ENCODE data around the gene NUFIP1.

Gene NUFIP1

DNA sequence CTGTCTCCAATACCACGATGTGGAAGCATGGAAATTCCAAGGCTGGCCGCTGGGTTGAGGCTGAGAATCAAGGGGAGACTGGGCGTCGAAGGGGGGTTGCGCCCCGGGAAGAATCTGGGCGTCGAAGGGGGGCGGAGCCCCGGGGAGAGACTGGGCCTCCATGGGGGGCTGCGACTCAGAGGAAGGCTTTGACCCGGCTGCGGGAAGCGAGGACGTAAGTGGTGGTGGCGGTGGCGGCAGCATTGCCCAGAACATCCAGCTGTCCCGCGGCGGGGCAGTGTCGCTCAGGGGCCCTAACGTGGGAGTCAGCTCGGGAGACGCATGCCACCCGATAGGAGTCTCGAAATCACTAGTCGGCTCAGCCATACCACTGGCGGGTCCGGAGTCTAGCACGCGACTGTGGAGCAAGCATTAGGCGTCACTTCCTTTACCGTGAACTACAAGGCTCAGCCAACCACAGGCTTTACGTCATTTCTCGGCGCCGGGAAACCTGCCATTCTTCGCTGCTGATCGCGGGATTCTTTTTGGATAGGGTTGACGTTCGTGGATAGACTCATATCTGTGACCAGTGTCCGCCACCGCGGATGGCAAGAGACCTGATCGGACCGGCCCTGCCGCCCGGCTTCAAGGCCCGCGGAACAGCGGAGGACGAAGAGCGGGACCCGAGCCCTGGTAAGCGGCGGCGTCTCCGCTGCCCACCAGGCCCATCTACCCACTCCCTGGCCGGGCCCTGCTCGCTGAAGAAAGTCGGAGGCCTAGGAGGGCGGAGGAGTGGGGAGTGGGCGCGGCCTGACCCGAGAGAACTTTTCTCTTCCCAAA is at the start of gene NUFIP1, which contains the start of gene GPALPP1:
Gene NUFIP1, minus strand, starts transcription at position 401 of the 819 bp plus-strand sequence. Its CDS starts 35 bp downstream, at position 366.
Gene GPALPP1, plus strand, starts transcription at position 468 of the 819 bp plus-strand sequence. Its CDS starts 117 bp downstream, at position 585.
- DNase-seq (ENCODE audit: low read depth), result peak; percentile 94

DNA sequence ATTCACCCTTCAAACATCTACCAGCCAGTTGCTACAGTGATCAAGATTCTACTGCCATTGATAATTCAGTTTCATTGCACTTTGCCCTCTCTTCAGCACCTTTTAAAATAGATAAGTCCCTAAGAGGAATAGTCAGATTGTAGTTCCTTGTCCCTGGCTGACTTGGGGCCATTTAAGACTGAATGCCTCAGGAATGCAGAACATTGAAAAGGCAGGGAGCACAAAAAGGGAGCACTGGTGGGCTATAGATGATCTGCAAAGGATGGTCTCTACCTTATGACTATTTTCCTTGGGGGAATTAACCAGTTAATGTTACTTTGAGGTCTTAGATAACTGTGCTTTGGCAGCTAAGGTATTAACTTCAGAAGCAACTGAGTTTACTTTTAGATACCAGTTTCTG is 46.9 kb upstream of the NUFIP1 start:
- DNase-seq (ENCODE audit: low read depth), result no peak

DNA sequence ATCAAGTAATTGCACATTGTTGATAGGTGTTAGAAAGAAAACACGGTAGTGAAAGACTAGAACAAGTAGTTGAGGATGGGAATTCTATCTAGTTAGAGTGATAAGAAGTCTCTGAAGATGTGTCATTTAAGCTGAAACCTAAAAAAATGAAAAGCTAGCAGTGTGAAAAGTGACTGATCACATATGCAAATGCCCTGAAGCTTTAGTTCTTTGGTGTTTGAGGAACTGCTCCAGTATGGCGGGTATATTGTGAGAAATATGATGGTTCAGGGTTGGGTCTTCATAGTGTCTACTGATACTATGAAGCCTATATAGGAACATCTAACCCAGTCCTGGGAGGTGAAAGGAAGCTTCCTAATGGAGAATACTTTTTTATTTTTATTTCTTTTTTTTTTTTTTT is 45.1 kb upstream of the NUFIP1 start:
- no peak for DNase-seq (ENCODE audit: low read depth)

DNA sequence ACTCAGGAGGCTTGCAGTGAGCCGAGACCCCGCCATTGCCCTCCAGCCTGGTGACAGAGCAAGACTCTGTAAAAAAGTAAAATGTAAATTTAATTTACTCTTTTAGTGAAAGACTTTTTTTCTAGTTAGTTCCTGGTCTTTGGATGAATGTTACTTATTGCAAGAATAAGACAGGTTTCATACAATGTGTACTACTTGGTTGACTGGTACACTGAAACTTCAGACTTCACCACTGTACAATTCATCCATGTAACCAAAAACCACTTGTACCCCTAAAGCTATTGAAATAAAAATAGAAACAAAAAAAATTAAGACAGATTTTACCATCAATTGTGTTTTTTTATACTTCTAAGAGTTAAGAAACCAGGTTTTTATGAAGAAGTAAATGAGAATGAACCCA is 35.6 kb upstream of the NUFIP1 start:
- DNase-seq (ENCODE audit: low read depth), result no peak

DNA sequence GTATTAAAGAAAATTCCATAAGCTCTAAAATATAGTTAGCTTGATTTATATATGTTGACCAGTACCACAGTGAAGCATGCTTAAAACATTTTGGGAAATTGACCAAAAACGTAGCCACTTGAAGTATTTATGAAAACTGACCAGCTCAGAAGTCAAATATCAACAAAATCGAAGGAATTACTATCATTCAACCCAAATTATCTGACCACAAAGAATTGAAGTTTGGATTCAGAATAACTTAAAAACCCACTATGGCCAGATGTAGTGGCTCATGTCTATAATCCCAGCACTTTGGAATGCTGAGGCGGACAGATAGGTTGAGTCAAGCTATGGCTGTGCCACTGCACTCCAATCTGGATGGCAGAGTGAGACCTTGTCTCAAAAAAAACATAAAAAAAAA is 32.0 kb upstream of the NUFIP1 start:
- DNase-seq (ENCODE audit: low read depth), result peak; percentile 15

DNA sequence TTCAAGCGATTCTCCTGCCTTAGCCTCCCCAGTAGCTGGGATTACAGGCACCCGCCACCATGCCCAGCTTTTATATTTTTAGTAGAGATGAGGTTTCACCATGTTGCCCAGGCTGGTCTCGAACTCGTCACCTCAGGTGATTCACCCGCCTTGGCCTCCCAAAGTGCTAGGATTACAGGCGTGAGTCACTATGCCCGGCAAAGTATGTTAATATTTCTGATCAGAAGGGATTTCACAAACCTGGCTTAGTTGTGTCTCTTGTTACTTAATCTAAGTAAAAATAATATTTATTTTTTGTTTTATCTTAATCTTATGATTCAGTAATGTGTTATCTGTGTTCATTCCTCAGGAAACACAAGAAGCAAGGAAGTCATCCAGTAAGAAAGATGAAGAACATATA is 30.7 kb upstream of the NUFIP1 start:
- peak; percentile 86 for DNase-seq (ENCODE audit: low read depth)

DNA sequence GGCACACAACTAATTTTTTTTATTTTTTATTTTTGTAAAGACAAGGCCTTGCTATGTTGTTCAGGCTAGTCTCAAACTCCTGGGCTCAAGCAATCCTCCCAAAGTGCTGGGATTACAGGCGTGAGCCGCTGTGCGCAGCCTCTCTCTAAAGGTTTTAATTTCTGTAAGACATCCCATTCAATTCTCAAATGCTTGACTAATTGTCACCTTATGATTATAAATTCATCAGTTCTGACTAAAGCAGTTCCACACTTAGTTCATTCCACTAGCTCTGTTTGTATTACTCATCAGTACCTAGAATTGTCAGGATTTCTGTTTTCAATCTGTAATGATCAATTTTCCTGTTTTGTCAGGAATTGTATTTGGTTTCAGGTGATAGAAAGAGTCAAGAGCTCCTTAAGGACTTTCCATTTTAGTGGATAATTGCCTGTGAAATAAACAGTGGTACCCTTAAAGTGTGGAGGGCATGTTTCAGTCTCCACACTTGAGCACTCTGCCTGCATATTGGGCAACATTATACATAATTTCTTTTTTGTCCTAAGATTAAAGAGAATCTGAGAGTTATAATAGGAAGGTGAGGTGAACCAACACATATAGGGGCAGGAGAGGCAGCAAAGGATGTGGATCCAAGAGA is 27.6 kb upstream of the NUFIP1 start:
- no peak for DNase-seq (ENCODE audit: low read depth)

DNA sequence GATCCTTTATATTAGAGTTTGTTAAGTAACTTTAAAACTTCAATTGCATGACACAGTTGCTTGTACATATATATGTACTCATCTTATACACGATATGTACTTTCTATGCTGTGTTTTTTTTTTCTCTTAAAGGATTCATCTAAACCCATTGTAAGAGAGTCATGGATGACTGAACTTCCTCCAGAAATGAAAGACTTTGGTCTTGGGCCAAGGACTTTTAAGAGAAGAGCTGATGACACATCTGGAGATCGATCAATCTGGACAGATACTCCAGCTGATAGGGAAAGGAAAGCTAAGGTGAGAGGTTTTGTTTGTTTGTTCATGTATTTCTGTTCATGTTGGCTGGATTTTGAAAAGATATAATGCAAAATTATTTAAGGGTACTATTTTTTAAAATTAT is 26.0 kb upstream of the NUFIP1 start:
- DNase-seq (ENCODE audit: low read depth), result peak; percentile 1

DNA sequence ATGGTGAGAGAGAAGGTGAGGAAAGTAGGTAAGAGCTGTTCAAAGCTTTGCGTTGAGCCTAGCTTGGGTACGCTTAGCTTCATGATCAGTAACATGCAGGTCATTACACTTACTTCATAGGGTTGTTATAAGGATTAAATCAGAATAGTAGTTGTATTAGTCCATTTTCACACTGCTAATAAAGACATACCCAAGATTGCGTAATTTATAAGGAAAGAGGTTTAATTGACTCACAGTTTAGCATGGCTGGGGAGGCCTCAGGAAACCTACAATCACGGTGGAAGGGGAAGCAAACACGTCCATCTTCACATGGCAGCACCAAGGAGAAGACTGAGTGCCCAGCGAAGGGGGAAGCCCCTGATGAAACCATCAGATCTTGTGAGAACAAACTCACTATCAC is 21.9 kb upstream of the NUFIP1 start:
- DNase-seq (ENCODE audit: low read depth), result no peak

DNA sequence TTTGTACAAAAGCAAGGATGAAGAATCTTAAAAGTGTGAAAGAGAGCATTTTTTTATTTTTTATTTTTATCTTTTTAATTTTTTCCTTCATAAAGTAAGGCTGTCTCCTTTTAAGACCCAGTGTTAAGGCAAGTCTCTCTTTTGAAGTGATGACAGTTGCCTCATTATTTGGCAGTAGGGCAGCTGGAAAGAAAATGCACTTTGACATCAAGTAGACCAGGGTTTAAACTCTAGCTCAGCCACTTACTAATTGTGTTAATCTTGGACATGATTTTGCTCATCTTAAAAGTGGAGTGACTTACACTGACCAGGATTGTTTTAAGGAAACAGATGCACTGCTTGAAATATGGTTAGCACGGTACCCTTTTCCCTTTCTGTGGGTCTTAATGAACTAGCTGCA is 18.6 kb upstream of the NUFIP1 start:
- DNase-seq (ENCODE audit: low read depth), result no peak

DNA sequence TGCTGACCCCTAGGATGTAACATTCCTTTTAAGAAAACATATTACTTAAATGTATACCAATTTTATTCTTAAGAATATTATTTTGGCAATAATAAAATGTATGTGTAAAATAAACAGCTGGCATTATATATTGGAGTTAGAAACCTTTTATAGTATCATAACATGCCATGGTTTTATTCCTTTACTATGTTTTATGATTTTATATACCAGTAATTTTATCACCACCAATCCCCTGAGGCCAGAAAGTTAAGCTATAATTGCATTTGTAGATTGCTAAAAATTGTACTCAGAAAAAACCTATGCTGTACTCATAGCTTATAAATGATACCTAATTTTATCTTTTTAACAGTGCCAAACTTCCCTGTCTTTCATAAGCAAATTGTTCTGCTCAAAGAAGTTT is 18.0 kb upstream of the NUFIP1 start:
- no peak for DNase-seq (ENCODE audit: low read depth)

DNA sequence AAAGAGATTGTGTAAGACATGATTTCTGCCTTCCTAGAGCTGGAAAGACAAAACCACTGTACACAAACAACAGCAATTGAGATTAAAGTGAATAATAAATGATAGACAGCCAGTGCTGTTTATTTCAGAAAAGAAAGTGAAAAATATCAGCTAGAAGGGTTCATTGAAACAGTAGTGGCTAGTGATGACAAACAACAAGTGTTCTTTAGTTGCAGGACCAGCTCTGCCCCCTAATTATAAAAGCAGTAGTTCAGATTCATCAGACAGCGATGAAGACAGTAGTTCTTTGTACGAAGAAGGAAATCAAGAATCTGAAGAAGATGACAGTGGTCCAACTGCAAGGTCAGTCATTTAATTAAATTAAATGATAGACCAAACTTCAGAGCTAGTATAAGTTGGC is 14.8 kb upstream of the NUFIP1 start:
- DNase-seq (ENCODE audit: low read depth), result no peak

DNA sequence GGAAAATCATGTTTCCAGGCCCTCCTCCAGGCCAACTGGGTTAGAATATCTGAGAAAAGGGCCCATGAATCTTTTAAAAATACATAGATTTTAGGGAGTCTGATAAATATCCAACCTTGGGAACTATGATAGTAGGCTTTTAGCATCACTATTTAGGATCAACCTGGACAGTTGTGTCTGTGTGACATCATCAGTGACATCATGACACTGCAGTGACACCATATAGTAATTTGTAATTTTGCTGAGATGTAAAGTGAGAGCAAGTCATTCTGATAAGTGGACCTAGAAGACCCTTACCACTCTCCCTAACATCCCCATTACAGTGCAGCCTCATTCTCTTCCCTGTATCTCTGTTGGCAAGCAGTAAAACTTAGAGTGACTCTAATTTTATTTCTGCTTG is 14.1 kb upstream of the NUFIP1 start:
- no peak for DNase-seq (ENCODE audit: low read depth)

DNA sequence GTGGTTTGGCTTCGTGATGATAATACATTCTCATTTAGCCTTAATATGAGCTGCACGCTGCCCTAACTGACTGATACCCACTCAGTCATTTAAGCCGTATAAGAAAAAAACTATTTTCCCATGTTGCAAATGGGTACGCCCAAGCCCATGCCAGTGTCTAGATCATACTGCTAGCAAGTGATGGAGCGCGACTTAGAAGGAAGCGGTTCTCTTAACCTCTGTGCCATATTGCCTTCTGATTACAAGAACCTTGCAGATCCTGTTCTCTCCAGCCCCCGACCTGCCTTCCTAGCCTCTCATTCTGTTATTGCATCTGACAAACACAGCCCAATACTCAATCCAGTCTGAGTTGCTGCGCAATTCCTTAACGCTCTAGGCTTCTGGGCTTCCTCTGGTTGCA is 670 bp upstream of the NUFIP1 start:
- DNase-seq (ENCODE audit: low read depth), result peak; percentile 5

DNA sequence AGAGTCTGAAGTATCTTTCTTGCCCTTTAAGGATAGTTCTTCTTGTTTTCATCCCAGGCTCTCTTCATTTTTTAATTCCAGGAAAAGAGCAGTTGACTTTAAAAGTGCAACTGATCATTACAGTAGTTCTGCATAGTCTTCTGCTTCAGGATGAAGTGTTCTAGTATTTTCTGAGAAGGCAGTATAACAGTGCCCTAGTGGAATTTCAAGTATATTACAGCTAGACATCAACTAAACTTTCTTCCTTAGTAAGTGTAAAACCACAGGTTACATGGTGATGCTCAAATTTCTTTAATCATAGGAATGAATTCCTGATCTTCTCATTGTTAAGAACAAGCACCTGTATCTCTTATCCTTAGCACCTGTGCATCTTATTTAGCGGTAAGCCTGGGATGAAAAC is 10.9 kb downstream of the NUFIP1 start:
- no peak for DNase-seq (ENCODE audit: low read depth)

DNA sequence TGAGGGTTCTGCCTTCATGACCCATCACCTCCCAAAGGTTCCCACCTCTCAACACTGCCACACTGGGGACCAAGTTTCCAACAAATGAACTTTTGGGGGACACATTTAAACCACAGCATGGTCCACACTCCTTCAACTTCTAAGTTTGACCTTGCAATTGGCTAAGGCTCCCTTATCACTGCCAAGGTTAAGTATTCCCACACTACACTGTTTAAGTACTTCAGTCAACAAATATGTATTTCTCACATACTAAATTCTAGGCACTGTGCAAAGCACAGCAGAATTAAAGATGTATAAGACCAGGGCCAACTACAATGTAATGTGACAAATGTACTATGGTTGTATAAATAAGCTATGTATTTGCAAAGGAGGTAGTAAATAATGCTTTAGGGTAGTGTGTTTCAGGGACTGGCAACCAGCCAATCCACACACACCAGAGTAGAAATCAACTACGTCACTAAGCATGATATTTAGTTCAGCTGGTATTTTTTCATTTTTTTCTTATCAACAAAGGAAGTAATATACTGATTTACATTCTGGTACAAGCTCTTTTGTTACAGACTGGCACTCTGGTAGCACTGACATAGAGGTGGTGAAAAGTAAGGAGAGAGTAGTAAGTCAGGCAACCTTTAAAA is 12.2 kb downstream of the NUFIP1 start:
- DNase-seq (ENCODE audit: low read depth), result no peak

DNA sequence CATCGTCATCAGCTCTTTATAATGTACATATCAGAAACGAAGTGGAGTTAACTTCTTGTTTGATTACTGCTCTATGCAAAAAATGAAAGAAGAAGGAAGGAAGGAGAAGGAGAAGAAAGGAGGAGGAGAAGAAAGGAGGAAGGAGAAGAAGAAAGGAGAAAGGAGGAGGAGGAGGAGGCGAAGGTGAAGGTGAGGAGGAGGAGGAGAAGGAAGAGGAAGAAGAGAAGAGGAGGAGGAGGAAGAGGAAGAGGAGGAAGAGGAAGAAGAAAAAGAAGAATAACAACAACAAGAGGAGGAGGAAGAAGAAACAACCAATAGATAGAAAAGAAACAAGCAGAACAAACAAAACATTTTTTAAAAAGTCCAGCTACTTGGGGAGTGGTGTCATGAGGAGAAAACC is 13.1 kb downstream of the NUFIP1 start:
- no peak for DNase-seq (ENCODE audit: low read depth)

DNA sequence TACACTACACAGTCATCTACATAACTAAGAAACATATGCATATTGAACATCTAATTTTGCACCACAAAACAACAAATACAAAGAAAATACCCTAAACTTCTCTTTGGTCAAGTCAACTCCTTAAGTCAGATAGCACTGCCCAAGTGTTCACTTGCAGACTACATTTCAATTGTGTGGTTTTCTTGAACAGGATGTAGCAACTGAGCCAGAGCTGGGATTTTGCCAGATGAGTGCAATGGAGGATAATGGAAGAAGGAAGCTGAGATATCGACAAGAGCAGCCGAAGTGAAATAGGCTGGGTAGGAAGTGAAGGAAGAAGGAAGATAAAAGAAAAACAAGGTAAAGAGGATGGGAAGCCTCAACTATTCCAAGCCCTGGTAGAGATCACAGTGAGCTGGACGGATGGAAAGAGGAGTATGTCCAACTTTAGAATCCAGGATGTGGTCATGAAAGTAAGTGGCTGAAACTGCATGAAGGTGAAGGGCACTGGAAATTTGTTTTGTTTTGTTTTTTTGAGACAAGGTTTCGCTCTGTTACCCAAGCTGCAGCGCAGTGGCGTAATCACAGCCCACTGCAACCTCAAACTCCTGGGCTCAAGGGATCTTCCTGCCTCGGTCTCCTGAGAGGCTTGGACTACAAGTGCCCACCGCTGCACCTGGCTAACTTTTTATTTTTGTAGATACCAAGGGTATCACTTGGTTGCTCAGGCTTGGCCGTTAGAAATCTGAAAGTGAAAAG is 15.0 kb downstream of the NUFIP1 start:
- peak; percentile 79 for DNase-seq (ENCODE audit: low read depth)

DNA sequence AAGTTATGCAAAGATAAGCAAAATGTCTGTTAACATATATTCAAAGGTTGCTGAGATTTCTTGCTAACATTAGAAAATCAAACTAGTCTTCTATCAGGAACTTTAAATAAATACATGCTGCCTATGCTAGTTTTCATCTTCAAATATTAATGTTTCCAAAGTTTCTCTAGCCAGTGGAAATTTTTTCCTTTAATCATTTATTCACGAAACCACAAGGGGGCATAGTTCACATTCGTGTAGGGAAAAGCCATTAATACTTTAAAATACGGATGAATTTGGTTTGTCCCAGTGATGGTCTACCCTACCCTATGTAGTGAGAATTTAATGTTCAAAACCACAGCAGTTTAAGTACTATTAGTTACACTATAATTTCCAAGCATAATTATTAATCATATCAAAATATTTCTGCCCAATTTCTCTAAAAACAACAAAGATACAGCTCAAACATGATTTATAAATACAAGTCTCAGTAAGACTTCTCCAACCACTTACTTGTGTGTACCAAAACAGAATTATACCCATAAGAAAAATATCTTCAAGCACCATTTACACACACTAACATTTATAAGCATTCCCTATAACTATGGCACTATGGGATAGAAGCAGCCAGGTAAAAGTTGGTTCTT is 16.2 kb downstream of the NUFIP1 start:
- peak; percentile 29 for DNase-seq (ENCODE audit: low read depth)

DNA sequence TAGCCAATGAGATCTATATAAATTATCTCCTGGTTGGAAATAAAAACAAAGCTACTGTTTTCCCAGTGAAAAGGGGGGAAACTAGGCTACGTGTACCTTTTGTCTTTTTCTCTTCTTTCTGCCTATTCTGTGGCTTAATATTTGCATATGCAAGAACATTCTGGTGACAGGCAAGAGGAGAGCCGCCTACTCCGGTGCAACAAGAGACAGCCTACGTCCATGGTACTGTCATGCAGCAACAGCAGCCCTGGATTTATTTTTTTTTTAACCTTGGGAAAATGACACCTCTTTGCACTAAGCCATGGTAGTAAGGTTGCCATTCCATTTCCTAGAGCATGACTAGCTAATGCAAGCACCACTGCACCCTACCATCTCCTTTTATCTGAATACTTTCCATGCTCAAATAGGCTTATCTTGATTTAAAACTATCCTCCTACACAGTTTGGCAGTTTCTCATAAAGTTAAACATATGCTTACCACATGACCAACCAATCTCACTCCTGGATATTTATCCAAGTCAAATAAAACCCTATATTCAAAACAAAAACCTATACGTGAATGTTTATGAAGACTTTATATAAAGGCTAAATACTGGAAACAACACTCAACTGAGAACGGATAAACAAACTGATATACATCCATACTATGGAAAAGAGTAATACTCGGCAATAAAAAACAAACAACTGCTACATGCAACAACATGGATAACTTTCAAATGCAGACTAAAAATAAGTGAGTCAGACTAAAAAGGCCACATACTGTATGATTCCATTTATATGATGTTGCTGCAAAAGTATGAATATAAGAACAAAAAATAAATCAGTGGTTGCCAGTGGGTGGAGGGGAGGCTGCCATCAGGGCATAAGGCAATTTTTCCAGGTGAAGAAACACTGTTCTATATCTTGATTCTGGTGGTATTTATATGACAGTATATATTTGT is 17.3 kb downstream of the NUFIP1 start:
- peak; percentile 74 for DNase-seq (ENCODE audit: low read depth)

Data from amniotic epithelial cell (primary cell).